Measurements from ENCODE around the gene PODNL1. TPM values are rescaled to one million over a fixed set of nuclear protein-coding genes. Genes with fewer than 3 reads are reported as not detected.

Gene PODNL1
- total and polyA plus RNA-seq, 2 of the 8 experiments (the other 6 are each of a cell fraction or from before 2014, with no cell fraction given): 1.0 to 1.5 TPM

GRCh38 chr19:13909430-13909829 lies 28.8 kb downstream of the PODNL1 start (continued):
- TF ChIP-seq SIRT6 (IDR thresholded peaks at IDR 0.05; ENCODE audit: low read length): no peak

All from H1 (cell line).